ENCODE data around the gene ESR2.

- TF ChIP-seq CTCF (IDR thresholded peaks at IDR 0.05; ENCODE audit: control extremely low read depth in 1 of 3, insufficient read depth in 1 of 3, low read depth in 1 of 3, low read length in 3 of 3) (no peak), HDAC6 (IDR thresholded peaks at IDR 0.05; ENCODE audit: low read depth, low read length) (no peak), RAD21 (IDR thresholded peaks at IDR 0.05 in 1 of 2, conservative IDR thresholded peaks at IDR 0.05 in 1 of 2; ENCODE audit: low read depth in 2 of 2, low read length in 2 of 2) (no peak), RNF2 (IDR thresholded peaks at IDR 0.05; ENCODE audit: borderline replicate concordance, low read depth, low read length, missing control alignments, poor library complexity, severe bottlenecking) (no peak)
Measured at GRCh38 chr14:64218344-64219240, 75.6 kb downstream of the ESR2 start.
